GM21528 (cell line): ENCODE results near the gene RANBP10.

Source experiments
- ATAC-seq: cut with Tn5 transposase; IDR thresholded peaks from one replicate; pipeline ENCODE4 v1.9.1; 2021; ENCODE audit warnings: mild to moderate bottlenecking, moderate library complexity; ENCODE audit not compliant: unreplicated experiment, low FRiP score

The RANBP10 gene

DNA sequence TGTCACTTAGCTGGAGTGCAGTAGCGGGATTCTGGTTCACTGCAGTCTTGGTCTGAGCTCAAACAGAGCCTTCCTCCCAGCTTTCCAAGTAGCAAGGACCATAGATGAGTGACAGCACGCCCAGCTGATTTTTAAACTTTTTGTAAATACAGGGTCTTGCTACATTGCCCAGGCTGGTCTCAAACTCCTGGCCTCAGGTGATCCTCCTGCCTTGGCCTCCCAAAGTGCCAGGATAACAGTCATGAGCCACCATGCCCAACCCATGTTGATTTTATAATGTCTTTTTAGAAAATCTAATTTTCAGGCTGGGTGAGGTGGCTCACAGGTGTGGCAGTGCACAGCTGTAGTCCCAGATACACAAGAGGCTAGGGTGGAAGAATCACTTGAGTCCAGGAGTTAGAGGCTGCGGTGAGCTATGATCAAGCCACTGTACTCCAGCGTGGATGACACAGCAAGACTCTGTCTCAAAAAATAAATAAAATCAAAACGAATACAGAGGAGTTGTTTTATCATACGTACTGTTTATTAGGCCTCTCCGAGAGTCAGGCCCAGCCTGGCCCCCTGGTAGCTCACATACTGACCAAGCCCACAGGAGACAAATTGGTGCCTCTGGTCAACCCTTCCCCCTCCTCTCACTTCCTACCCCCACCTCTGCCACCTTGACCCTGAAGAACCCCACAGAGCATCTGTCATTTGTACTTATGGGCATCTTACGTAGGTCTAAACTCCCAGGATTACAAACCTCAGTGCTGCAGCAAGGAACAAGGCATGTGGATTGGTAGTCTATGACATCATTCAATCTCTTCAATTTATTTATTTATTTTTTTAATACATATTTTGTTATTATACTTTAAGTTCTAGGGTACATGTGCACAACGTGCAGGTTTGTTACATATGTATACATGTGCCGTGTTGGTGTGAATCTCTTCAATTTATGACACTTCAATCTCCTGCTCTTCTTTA, 126.1 kb downstream of the RANBP10 start:
- no peak for ATAC-seq

DNA sequence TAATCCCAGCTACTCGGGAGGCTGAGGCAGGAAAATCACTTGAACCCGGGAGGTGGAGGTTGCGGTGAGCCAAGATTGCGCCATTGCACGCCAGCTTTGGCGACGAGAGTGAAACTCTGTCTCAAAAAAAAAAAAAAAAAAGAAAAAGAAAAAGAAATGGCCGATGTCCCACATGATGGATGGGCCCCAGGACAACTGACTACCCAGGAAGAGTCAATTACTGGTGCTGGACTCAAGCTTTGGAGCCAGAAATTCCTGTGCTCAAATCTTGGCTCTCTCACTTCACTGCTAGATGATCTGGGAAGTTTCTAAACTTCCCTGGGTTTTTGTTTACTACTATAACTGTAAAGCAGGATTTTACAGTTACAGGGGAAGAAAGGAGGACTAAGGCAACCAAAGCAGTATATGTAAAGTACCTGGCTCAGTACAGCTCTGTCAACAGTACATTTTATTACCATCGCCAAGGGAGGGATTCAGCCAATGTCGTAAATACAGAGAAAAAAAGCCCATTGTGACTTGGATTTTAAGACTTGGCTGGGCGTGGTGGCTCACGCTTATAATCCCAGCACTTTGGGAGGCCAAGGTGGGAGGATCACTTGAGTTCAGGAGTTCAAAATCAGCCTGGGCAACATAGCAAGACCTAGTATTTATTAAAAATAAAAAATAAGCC, 127.9 kb downstream of the RANBP10 start:
- ATAC-seq = no peak

DNA sequence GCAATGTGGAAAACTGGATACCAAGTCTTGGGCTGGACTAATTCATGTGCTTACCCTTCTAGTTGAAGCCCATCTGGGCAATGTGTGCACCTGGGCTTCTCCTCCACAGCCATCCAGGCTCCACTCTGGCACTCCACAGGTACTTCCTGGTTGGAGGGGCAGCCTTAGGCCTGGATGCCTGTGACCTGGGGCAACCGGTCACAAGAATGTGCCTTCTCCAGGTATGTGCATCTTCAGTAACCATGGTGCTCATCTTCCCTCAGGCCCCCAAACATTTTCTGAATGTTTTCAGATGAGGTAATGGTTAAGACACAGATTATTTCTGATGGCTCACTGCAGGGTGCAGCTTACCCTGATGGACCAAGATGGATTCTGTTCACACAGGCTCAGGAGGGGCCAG, 128.6 kb downstream of the RANBP10 start:
- ATAC-seq = no peak

DNA sequence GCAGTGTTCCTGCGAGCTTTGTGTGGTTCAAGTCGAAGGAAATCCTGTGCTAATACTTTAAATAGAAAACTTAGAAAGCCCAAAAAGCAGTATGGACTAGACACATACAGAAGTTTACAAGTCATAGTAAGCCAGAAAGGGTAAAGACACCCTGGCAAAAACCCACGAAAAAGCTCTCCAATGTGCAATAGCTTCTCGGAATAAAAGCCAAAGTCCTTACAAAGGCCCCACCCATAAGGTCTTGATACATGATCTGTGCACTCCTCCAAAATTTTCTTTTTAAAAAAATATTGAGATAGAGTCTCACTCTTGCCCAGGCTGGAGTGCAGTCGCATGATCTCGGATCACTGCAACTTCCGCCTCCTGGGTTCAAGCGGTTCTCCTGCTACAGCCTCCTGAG, 129.4 kb downstream of the RANBP10 start:
- ATAC-seq = no peak

DNA sequence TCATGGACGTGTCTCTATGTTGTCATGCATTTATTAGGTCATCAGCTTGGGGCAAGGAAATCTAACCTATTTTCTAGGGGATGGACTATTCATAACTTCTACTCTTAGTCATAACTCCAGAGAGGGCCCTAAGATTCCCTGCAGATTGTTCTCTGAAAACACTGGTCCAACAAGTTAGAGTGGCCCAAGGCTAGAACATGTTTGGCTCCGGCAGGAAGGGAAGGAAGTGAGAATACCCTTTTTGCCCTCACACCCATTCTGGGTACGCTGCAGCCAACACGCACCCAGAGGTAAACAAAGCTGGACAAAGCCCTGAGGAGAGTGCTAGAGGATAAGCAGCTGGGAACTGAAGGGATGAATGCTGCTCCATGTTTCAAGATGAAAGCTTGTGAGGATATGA, 129.8 kb downstream of the RANBP10 start:
- ATAC-seq = no peak

DNA sequence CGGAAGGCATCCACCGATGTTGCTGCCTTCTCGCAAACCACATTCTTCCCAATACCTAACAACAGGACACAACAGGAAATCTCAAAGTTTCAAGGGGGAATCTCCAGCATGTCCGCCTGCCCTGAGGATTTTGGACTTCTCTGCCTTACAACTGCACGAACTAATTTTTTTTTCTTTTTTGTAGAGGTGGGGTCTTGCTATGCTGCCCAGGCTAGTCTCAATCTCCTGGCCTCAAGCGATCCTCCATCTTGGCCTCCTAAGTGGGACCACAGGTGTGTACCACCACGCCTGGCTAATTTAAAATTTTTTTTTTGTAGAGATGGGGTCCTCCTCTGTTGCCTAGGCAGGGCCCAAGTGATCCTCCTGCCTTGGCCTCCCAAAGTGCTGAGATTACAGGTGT, 130.4 kb downstream of the RANBP10 start:
- ATAC-seq = no peak

DNA sequence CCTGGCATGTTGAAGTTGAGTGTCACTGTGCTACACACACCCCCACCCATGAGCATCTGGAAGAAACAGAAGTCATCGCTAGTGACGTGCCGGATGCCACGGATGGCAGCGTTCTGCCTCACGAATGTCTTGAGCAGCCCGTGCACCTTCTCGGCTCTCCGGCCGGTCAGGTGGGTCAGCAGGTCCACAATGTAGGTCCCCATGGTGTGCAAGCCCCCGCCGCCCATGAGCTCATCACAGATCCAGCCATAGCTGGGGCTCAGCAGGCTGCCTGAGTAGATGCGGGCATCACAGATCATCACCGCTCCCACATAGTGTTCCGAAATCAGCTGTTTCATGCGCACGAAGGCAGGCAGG, 130.8 kb downstream of the RANBP10 start:
- ATAC-seq = no peak

DNA sequence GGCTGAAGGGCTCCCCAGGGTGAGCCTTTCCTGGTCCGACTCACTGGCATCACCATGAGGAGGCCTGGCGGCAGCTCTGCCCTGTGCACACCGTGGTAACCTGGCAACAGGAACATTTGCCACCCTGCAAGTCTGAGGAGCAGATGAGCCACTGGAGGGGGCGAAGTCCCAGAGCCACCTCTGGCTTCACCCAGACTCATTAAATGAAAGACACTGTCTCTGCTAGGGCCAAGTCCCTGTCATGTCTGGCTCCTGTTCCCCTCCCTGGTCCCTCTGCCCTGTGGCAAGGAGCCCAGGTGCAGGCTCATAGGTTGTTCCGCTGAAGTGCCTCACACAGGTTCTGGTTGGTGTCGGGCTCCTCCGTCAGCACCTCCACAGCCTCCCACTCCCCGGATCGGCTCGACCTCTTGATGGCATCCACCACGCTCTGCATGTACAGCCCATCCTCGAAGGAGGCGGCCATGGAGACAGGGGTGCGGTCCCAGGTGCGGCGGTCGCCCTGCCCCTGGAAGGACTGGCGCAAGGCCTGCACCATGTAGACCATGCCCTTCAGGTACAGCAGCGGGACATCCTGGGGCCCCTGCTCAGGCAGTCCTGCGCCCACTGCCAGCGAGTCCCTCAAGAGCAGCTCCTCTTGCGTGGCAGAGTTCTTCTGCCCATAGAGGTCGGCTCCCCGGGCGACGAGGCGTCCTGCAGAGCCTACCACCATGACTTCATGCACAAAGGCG, 131.3 kb downstream of the RANBP10 start:
- ATAC-seq = no peak

DNA sequence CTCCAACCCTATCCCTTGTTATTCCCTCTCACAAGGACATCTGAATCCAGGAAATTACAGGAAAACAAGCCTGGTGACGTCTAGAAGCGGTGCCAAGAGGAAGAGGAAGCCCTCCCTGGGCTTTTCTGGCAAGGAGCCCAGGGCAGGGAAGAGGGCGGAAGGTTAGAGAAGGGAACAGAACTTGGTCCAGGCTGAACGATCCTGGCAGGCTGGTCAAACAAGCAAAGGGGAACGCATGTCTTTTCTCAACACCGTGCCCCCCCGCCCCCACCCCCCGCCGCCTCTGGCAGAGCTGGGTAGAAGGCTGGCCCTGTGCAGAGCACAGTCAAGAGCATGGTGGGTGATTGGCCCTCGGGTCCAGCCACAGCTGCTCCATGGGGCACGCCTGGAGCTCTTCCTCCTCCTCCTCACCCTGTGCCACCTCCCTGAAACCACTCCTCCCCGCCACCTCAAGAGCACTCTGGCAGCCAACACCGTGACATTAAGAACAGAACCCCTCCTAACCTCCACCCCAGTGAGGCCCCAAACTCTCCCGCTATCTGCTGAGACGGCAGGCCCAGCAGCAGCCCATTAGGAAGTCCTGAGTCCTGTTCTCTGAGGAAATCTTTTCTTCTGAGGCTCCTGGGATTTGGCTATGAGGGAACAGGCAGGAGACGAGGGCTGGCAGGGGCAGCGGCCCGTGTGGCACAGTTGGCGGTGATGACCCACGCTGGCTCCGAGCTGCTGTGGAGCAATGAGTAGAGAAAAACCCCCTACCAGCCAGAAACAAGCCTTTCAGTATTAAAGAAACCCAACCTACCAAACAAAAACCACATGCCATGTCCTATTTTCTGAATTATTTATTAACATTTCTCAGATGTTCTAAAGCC, 132.4 kb downstream of the RANBP10 start:
- ATAC-seq = no peak
